HEK293T (cell line): Measurements from ENCODE around the gene SATB1.

Experiments
- ARNT ChIP-seq: fragments of 450-650 bp; IDR thresholded peaks from 2 replicates; pipeline ENCODE4 v1.6.1; 2017; ENCODE audit warnings: mild to moderate bottlenecking
- BHLHE40 ChIP-seq: fragments of 450-650 bp; IDR thresholded peaks from 2 replicates; pipeline ENCODE4 v1.6.1; 2016; ENCODE audit warnings: mild to moderate bottlenecking, moderate library complexity, borderline replicate concordance
- CTBP1 ChIP-seq: fragments of 450-650 bp; IDR thresholded peaks from 2 replicates; pipeline ENCODE4 v1.6.1; 2016; ENCODE audit warnings: borderline replicate concordance
- FOXA1 ChIP-seq: fragments of 450-650 bp; IDR thresholded peaks from 2 replicates; pipeline ENCODE4 v1.6.1; 2016; ENCODE audit warnings: mild to moderate bottlenecking
- FOXM1 ChIP-seq: fragments of 450-650 bp; IDR thresholded peaks from 2 replicates; pipeline ENCODE4 v1.6.1; 2017; ENCODE audit warnings: mild to moderate bottlenecking, borderline replicate concordance
- L3MBTL2 ChIP-seq: fragments of 450-650 bp; conservative IDR thresholded peaks from 2 replicates; pipeline ENCODE4 v1.6.1; 2016; ENCODE audit warnings: mild to moderate bottlenecking
- LEF1 ChIP-seq: fragments of 450-650 bp; IDR thresholded peaks from 2 replicates; pipeline ENCODE4 v1.6.1; 2017; ENCODE audit warnings: mild to moderate bottlenecking, borderline replicate concordance
- PKNOX1 ChIP-seq: fragments of 450-650 bp; IDR thresholded peaks from 2 replicates; pipeline ENCODE4 v1.6.1; 2016
- SP1 ChIP-seq: fragments of 450-650 bp; IDR thresholded peaks from 2 replicates; pipeline ENCODE4 v1.6.1; 2017
- SUZ12 ChIP-seq: fragments of 450-650 bp; IDR thresholded peaks from 2 replicates; pipeline ENCODE4 v1.6.1; 2016; ENCODE audit warnings: mild to moderate bottlenecking
- TARDBP ChIP-seq: fragments of 450-650 bp; IDR thresholded peaks from 2 replicates; pipeline ENCODE4 v1.6.1; 2016
- ZNF384 ChIP-seq: fragments of 450-650 bp; IDR thresholded peaks from 2 replicates; pipeline ENCODE4 v1.6.1; 2016

DNA sequence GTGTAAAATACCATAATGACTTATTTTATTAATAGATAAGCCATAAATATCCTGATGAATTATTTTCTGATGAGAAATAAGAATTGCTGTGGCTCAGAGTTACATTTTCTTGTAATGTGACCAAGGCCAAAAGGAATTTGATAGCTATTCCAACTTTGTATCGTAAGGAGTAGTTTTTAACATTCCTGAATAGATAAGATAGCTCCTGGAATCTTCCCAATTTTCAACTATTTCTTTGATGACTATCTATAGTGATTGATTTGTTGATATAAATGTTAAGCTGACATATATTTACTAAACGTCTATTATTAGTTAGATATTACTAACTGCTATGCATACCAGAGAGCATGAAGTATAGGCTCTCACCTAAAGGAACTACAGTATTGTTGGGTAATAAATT is 49.1 kb upstream of the SATB1 start:
- TF ChIP-seq SUZ12 (no peak), FOXA1 (no peak), ZNF384 (no peak), BHLHE40 (no peak), PKNOX1 (no peak), FOXM1 (no peak), TARDBP (no peak), ARNT (no peak), SP1 (no peak), LEF1 (no peak), L3MBTL2 (no peak), CTBP1 (no peak)
